ENCODE results near the gene SEMA3D. TPM values are rescaled to one million over a fixed set of nuclear protein-coding genes. Genes with fewer than 3 reads are reported as not detected.

SEMA3D gene
- total and polyA plus RNA-seq, 2 experiments from 2014 or later, result 1.5 to 7.2 TPM

DNA sequence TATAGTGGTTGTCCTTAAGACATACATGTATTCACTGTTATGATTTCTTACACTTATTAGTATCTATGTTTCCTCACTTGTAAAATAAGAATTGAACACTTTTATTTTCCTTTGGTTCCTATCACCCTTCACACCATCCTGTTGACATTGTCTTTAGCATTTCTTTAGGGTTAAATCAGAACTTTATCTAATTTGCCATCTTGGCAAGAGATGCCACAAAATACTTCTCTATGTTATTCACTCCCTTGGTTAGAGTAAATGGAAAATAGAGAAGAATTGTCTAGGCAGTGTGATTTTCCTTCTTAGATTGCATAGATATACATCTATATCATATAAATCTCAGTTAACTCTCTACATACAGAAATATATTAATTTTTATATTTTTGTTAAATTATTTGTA is 204.7 kb downstream of the SEMA3D start (continued):
- TF ChIP-seq, protein P1, sequence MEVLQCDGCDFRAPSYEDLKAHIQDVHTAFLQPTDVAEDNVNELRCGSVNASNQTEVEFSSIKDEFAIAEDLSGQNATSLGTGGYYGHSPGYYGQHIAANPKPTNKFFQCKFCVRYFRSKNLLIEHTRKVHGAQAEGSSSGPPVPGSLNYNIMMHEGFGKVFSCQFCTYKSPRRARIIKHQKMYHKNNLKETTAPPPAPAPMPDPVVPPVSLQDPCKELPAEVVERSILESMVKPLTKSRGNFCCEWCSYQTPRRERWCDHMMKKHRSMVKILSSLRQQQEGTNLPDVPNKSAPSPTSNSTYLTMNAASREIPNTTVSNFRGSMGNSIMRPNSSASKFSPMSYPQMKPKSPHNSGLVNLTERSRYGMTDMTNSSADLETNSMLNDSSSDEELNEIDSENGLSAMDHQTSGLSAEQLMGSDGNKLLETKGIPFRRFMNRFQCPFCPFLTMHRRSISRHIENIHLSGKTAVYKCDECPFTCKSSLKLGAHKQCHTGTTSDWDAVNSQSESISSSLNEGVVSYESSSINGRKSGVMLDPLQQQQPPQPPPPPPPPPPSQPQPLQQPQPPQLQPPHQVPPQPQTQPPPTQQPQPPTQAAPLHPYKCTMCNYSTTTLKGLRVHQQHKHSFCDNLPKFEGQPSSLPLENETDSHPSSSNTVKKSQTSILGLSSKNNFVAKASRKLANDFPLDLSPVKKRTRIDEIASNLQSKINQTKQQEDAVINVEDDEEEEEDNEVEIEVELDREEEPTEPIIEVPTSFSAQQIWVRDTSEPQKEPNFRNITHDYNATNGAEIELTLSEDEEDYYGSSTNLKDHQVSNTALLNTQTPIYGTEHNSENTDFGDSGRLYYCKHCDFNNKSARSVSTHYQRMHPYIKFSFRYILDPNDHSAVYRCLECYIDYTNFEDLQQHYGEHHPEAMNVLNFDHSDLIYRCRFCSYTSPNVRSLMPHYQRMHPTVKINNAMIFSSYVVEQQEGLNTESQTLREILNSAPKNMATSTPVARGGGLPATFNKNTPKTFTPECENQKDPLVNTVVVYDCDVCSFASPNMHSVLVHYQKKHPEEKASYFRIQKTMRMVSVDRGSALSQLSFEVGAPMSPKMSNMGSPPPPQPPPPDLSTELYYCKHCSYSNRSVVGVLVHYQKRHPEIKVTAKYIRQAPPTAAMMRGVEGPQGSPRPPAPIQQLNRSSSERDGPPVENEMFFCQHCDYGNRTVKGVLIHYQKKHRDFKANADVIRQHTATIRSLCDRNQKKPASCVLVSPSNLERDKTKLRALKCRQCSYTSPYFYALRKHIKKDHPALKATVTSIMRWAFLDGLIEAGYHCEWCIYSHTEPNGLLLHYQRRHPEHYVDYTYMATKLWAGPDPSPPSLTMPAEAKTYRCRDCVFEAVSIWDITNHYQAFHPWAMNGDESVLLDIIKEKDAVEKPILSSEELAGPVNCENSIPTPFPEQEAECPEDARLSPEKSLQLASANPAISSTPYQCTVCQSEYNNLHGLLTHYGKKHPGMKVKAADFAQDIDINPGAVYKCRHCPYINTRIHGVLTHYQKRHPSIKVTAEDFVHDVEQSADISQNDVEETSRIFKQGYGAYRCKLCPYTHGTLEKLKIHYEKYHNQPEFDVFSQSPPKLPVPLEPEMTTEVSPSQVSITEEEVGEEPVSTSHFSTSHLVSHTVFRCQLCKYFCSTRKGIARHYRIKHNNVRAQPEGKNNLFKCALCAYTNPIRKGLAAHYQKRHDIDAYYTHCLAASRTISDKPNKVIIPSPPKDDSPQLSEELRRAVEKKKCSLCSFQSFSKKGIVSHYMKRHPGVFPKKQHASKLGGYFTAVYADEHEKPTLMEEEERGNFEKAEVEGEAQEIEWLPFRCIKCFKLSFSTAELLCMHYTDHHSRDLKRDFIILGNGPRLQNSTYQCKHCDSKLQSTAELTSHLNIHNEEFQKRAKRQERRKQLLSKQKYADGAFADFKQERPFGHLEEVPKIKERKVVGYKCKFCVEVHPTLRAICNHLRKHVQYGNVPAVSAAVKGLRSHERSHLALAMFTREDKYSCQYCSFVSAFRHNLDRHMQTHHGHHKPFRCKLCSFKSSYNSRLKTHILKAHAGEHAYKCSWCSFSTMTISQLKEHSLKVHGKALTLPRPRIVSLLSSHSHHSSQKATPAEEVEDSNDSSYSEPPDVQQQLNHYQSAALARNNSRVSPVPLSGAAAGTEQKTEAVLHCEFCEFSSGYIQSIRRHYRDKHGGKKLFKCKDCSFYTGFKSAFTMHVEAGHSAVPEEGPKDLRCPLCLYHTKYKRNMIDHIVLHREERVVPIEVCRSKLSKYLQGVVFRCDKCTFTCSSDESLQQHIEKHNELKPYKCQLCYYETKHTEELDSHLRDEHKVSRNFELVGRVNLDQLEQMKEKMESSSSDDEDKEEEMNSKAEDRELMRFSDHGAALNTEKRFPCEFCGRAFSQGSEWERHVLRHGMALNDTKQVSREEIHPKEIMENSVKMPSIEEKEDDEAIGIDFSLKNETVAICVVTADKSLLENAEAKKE (CRISPR knock-in tag; IDR thresholded peaks at IDR 0.05), result no peak
- TF ChIP-seq ZNF331 (CRISPR knock-in tag; IDR thresholded peaks at IDR 0.05; ENCODE audit: low read depth), result no peak
- no peak for TF ChIP-seq POLR2AphosphoS5 (IDR thresholded peaks at IDR 0.05; ENCODE audit: low read depth)
- TF ChIP-seq, protein P2, sequence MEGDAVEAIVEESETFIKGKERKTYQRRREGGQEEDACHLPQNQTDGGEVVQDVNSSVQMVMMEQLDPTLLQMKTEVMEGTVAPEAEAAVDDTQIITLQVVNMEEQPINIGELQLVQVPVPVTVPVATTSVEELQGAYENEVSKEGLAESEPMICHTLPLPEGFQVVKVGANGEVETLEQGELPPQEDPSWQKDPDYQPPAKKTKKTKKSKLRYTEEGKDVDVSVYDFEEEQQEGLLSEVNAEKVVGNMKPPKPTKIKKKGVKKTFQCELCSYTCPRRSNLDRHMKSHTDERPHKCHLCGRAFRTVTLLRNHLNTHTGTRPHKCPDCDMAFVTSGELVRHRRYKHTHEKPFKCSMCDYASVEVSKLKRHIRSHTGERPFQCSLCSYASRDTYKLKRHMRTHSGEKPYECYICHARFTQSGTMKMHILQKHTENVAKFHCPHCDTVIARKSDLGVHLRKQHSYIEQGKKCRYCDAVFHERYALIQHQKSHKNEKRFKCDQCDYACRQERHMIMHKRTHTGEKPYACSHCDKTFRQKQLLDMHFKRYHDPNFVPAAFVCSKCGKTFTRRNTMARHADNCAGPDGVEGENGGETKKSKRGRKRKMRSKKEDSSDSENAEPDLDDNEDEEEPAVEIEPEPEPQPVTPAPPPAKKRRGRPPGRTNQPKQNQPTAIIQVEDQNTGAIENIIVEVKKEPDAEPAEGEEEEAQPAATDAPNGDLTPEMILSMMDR (conservative IDR thresholded peaks at IDR 0.05; ENCODE audit: low read depth in 2 of 2), result no peak
- TF ChIP-seq, protein P3, sequence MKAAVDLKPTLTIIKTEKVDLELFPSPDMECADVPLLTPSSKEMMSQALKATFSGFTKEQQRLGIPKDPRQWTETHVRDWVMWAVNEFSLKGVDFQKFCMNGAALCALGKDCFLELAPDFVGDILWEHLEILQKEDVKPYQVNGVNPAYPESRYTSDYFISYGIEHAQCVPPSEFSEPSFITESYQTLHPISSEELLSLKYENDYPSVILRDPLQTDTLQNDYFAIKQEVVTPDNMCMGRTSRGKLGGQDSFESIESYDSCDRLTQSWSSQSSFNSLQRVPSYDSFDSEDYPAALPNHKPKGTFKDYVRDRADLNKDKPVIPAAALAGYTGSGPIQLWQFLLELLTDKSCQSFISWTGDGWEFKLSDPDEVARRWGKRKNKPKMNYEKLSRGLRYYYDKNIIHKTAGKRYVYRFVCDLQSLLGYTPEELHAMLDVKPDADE (IDR thresholded peaks at IDR 0.05), result no peak
- TF ChIP-seq CREB1 (CRISPR knock-in tag; IDR thresholded peaks at IDR 0.05; ENCODE audit: low read depth), result no peak

Measured in GM23338 (cell line).